Ovary (tissue), 9 donors: ENCODE data around the gene MBNL3. TPM values are rescaled to one million over a fixed set of nuclear protein-coding genes. Genes with fewer than 3 reads are reported as not detected.

Source experiments
- DNase-seq, 5 donors: peaks; one replicate each; pipeline ENCODE4 v3.0.0-alpha.2; 2019 to 2020
- H3K27ac ChIP-seq, 2 donors: fragments of 200-600 bp; one replicate each; pipeline versions ENCODE4 v1.5.1 to v1.8.0; 2019 to 2022
- H3K27me3 ChIP-seq: fragments of 200-600 bp; one replicate; pipeline ENCODE4 v1.8.0; 2022
- H3K36me3 ChIP-seq: fragments of 200-600 bp; sonication (generic); one replicate; pipeline ENCODE4 v1.5.1; 2019
- H3K4me1 ChIP-seq: one replicate; pipeline ENCODE4 v1.8.1; 2013; ENCODE audit warnings: mild to moderate bottlenecking, moderate library complexity; ENCODE audit not compliant: insufficient read depth
- H3K4me3 ChIP-seq: fragments of 200-600 bp; sonication (generic); one replicate; pipeline ENCODE4 v1.5.1; 2017
- H3K9me3 ChIP-seq, 2 donors: fragments of 200-600 bp in 1 of 2; sonication (generic) in 1 of 2; one replicate each; pipeline versions ENCODE4 v1.5.1 to v1.8.1; 2013 to 2019; ENCODE audit warnings: mild to moderate bottlenecking in 1 of 2, moderate library complexity in 1 of 2
- EP300 ChIP-seq: sonication (generic); formaldehyde crosslinking; IDR thresholded peaks from one replicate; pipeline ENCODE4 v1.6.1; 2017; ENCODE audit warnings: antibody characterized with exemption
- POLR2A ChIP-seq: fragments of 450-650 bp; IDR thresholded peaks from one replicate; pipeline ENCODE4 v1.6.1; 2017; ENCODE audit warnings: antibody characterized with exemption, mild to moderate bottlenecking, moderate library complexity
- WGBS, 3 donors: extraction: QIAGEN DNeasy Blood & Tissue Kit in 1 of 3; methylation state at CpG; one replicate each; pipeline versions ENCODE4 v1.1.5 to v1.1.7; 2013 to 2017; 5-methylcytosine and 5-hydroxymethylcytosine counted together
- intact Hi-C, 4 donors: fragments of 100-400 bp; cut with DNase I; formaldehyde crosslinking; loops; one replicate each; pipeline versions ENCODE4 v1.11.0 to v1.15.1; 2022 to 2023
- polyA plus RNA-seq, 2 donors: library from polyadenylated mRNA; stranded (reverse); fragments of 200-250 nt in 1 of 2; fragments of 350-450 nt in 1 of 2; fragmentation: Illumina TruSeq in 1 of 2; extraction: RNeasy Lipid Tissue Mini Kit (QIAGEN cat#74804) in 1 of 2; gene quantifications; one replicate each; pipeline ENCODE4 v1.2.3, GENCODE V29; 2013 to 2014
- total RNA-seq, 7 donors: library from RNA; depleted of rRNA in 2 of 7; stranded (reverse); fragments of >200 nt in 2 of 7; fragmentation: NEBNext Ultra II Directional in 3 of 7; extraction: Animal tissue kit (Norgen Biotek cat#: 25700) in 3 of 7; gene quantifications; one replicate each; pipeline versions ENCODE4 v1.1.0 to v1.2.4, GENCODE V29; 2016 to 2023
- TF ChIP-seq, protein P1 (sequence below), 3 donors: fragments of 450-650 bp in 2 of 3; fragments of 200-600 bp in 1 of 3; IDR thresholded peaks; one replicate each; pipeline versions ENCODE4 v1.5.1 to v1.8.0; 2016 to 2022; ENCODE audit warnings: antibody characterized with exemption in 3 of 3, mild to moderate bottlenecking in 1 of 3
- donor health status: DM: no; HTN: no; CAD: no; lungs with moderate emphysema.
- donor health status: DM: no; HTN: no; CAD: no.
- donor health status: Bipolar disorder and iron deficiency.
- donor health status: DM: yes; HTN: yes; CAD: no.
- donor health status: DM: no; HTN: no; CAD: no.
- donor health status: DM: yes; HTN: yes; CAD: no.

Gene MBNL3
- total and polyA plus RNA-seq, 9 donors: 1.1 to 56.2 (median 13.3) TPM

GRCh38 chrX:132483951-132484350, 4.9 kb downstream of the MBNL3 start:
- Histone ChIP-seq H3K27me3 (no peaks in the 10 kb centered on the region), H3K4me3 (no peak overlapping the region), H3K27ac (no peak overlapping the region), H3K4me1 (peaks cover 3% of the 10 kb centered on the region), H3K9me3 (no peaks in the 10 kb centered on the region), H3K36me3 (no peaks in the 10 kb centered on the region)
- WGBS, 3 donors: 62 to 81% (median 75%) methylated on average over 2 of the region's 2 CpGs
- no peak for TF ChIP-seq POLR2A
- TF ChIP-seq, protein P1, sequence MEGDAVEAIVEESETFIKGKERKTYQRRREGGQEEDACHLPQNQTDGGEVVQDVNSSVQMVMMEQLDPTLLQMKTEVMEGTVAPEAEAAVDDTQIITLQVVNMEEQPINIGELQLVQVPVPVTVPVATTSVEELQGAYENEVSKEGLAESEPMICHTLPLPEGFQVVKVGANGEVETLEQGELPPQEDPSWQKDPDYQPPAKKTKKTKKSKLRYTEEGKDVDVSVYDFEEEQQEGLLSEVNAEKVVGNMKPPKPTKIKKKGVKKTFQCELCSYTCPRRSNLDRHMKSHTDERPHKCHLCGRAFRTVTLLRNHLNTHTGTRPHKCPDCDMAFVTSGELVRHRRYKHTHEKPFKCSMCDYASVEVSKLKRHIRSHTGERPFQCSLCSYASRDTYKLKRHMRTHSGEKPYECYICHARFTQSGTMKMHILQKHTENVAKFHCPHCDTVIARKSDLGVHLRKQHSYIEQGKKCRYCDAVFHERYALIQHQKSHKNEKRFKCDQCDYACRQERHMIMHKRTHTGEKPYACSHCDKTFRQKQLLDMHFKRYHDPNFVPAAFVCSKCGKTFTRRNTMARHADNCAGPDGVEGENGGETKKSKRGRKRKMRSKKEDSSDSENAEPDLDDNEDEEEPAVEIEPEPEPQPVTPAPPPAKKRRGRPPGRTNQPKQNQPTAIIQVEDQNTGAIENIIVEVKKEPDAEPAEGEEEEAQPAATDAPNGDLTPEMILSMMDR (IDR thresholded peaks at IDR 0.05): no peak
- TF ChIP-seq EP300: no peak
- no peak for DNase-seq
- intact Hi-C loops: no loop called here

DNA sequence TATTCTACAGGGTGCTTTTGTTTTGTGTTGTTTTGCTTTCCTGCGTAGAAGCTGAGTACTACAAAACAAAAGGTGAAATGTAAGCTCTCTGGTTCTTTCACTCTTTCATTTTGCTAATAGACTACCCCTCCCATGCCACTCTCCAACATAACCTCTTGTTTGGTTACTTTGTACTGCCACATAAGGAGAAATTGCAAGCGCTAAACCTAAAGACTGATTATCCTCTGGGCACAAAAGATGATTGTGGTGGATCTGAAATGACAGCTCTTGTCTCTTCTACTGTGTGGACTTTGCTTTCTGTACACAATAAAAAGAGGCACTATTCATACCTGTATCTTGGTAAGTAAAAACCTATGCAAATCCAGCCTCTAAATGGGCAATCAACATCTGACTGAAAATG, 5.3 kb downstream of the MBNL3 start:
- Histone ChIP-seq H3K4me3 (no peak overlapping the region), H3K27me3 (no peaks in the 10 kb centered on the region), H3K9me3 (no peaks in the 10 kb centered on the region), H3K36me3 (no peaks in the 10 kb centered on the region), H3K4me1 (peaks cover 3% of the 10 kb centered on the region), H3K27ac (no peak overlapping the region)
- WGBS, 3 donors: 60 to 77% (median 74%) methylated on average over 2 of the region's 2 CpGs
- DNase-seq: no peak
- intact Hi-C loops: no loop called here
- TF ChIP-seq, protein P1 (IDR thresholded peaks at IDR 0.05): no peak
- TF ChIP-seq EP300: no peak
- TF ChIP-seq POLR2A: no peak

GRCh38 chrX:132482632-132483031, 6.2 kb downstream of the MBNL3 start:
- 58 to 70% (median 67%) methylated on average over 4 of the region's 4 CpGs for WGBS, 3 donors
- H3K4me3 ChIP-seq: no peak overlapping the region
- no peaks in the 10 kb centered on the region for H3K9me3 ChIP-seq
- intact Hi-C loops: no loop called here
- H3K36me3 ChIP-seq: no peaks in the 10 kb centered on the region
- no peak overlapping the region for H3K27ac ChIP-seq
- no peaks in the 10 kb centered on the region for H3K27me3 ChIP-seq
- no peak for DNase-seq
- TF ChIP-seq POLR2A (no peak), EP300 (no peak)
- TF ChIP-seq, protein P1 (IDR thresholded peaks at IDR 0.05): no peak
- peaks cover 3% of the 10 kb centered on the region for H3K4me1 ChIP-seq

DNA sequence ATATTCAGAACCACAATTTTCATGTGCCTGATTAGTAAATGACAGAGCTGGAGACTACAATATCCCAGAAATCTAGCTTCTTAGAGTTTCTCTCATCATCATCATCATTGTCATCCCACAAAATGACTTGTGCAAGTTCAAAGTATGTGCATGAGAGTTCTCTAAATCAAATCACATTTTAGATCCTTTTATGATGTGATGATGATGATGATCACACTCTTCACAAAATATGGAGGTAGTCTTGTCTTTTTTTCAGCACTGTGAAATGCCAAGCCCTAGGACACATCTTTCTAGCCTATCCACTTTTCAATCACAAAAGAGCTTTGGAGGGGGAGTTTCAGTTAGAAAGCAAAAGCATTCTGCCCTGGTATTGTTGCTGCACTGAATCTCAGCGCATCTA, 7.4 kb downstream of the MBNL3 start:
- no peak overlapping the region for H3K4me3 ChIP-seq
- no peak for TF ChIP-seq EP300
- TF ChIP-seq, protein P1 (IDR thresholded peaks at IDR 0.05): no peak
- TF ChIP-seq POLR2A: no peak
- intact Hi-C loops: no loop called here
- H3K9me3 ChIP-seq: no peaks in the 10 kb centered on the region
- H3K27ac ChIP-seq: no peak overlapping the region
- no peaks in the 10 kb centered on the region for H3K27me3 ChIP-seq
- WGBS, 3 donors: 22 to 68% (median 67%) methylated on average over 1 of the region's 1 CpG
- no peak for DNase-seq
- peaks cover 3% of the 10 kb centered on the region for H3K4me1 ChIP-seq
- H3K36me3 ChIP-seq: no peaks in the 10 kb centered on the region
